ENCODE measurements around the gene CCDC12. TPM values are rescaled to one million over a fixed set of nuclear protein-coding genes. Genes with fewer than 3 reads are reported as not detected.

The CCDC12 gene
- total and polyA plus RNA-seq, 2 donors (not counting 1 experiment from before 2014, with no cell fraction given): 84.0 to 97.3 TPM

DNA sequence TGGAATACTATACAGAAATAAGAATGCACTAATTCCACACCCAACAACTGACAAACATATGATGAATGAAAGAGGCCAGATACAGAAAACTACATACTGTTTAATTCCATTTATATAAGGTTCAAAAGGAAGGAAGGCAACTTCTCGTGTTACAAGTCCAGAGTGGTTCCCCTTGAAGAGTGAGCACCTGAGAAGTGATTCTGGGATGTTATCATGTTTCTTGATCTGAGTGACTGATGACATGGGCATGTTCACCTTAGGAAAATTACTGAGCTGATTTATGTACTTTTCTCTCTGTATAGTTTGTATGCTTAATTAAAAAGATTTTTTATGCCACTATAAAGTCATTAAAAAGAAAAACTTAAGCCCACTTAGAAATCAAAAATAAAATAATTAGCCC, 13.6 kb downstream of the CCDC12 start:
- Mint-ChIP-seq H3K27me3 (no peaks in the 10 kb centered on the region), H3K9me3 (ENCODE audit: insufficient read depth) (no peaks in the 10 kb centered on the region), H3K4me3 (no peak overlapping the region), H3K27ac (no peak overlapping the region), H3K4me1 (peaks cover 79% of the 10 kb centered on the region)
- CTCF ChIA-PET: no interaction called here
- H3K9ac ChIP-seq (ENCODE audit: low read length): no peak overlapping the region
- H3K27me3 ChIP-seq (replicated peaks in 1 of 4; ENCODE audit: control extremely low read depth in 1 of 4, control insufficient read depth in 3 of 4, insufficient read depth in 4 of 4, low read length in 3 of 4): no peaks in the 10 kb centered on the region
- peaks cover 88% of the 10 kb centered on the region for H4K20me1 ChIP-seq (ENCODE audit: control insufficient read depth, insufficient read depth, low read length, poor library complexity, severe bottlenecking)
- TF ChIP-seq EZH2 (IDR thresholded peaks at IDR 0.05; ENCODE audit: borderline replicate concordance, insufficient read depth, low read depth, low read length, poor library complexity, severe bottlenecking) (no peak), CTCF (IDR thresholded peaks at IDR 0.05) (no peak)
- DNase-seq (no peak), ATAC-seq (ENCODE audit: low read depth) (no peak)
- POLR2A ChIA-PET: no interaction called here
- H3K4me2 ChIP-seq (replicated peaks; ENCODE audit: low read depth, low read length, poor library complexity, severe bottlenecking): no peak overlapping the region
- no peak overlapping the region for H3K4me3 ChIP-seq (ENCODE audit: control extremely low read depth in 1 of 5, extremely low read depth in 1 of 5, insufficient read depth in 1 of 5, low read depth in 2 of 5, low read length in 4 of 5)
- peaks cover 70% of the 10 kb centered on the region in 2 donors for H3K4me1 ChIP-seq (ENCODE audit: control insufficient read depth in 2 of 2, insufficient read depth in 2 of 2, low read length in 2 of 2)
- H2AFZ ChIP-seq (ENCODE audit: insufficient read depth, low read depth, low read length, poor library complexity, severe bottlenecking): no peak overlapping the region
- H3K36me3 ChIP-seq (replicated peaks in 1 of 2; ENCODE audit: control extremely low read depth in 1 of 2, control insufficient read depth in 1 of 2, extremely low read depth in 1 of 2, insufficient read depth in 2 of 2, low read length in 1 of 2): peaks cover 0 to 34% of the 10 kb centered on the region in 2 experiments
- peaks cover 93% of the 10 kb centered on the region for H3K79me2 ChIP-seq (ENCODE audit: control insufficient read depth, insufficient read depth, low read length)
- H3K27ac ChIP-seq (ENCODE audit: low read length in 2 of 2): no peak overlapping the region
- intact Hi-C loops (cut with micrococcal nuclease): no loop called here
- WGBS (ENCODE audit: insufficient coverage): no CpG with 5 or more reads among the region's 1 CpG
- no peaks in the 10 kb centered on the region for H3K9me3 ChIP-seq (ENCODE audit: control extremely low read depth in 1 of 3, control insufficient read depth in 2 of 3, insufficient read depth in 1 of 3, low read length in 2 of 3)

- Histone ChIP-seq H3K36me3 (replicated peaks in 1 of 2; ENCODE audit: control extremely low read depth in 1 of 2, control insufficient read depth in 1 of 2, extremely low read depth in 1 of 2, insufficient read depth in 2 of 2, low read length in 1 of 2) (peaks cover 0 to 29% of the 10 kb centered on the region in 2 experiments), H4K20me1 (ENCODE audit: control insufficient read depth, insufficient read depth, low read length, poor library complexity, severe bottlenecking) (peaks cover 87% of the 10 kb centered on the region), H3K79me2 (ENCODE audit: control insufficient read depth, insufficient read depth, low read length) (peaks cover 93% of the 10 kb centered on the region), H3K4me1 (ENCODE audit: control insufficient read depth in 2 of 2, insufficient read depth in 2 of 2, low read length in 2 of 2) (peaks cover 64 to 67% of the 10 kb centered on the region in 2 donors), H3K9me3 (ENCODE audit: control extremely low read depth in 1 of 3, control insufficient read depth in 2 of 3, insufficient read depth in 1 of 3, low read length in 2 of 3) (no peaks in the 10 kb centered on the region), H3K27ac (ENCODE audit: low read length in 2 of 2) (no peak overlapping the region), H3K27me3 (replicated peaks in 1 of 4; ENCODE audit: control extremely low read depth in 1 of 4, control insufficient read depth in 3 of 4, insufficient read depth in 4 of 4, low read length in 3 of 4) (no peaks in the 10 kb centered on the region), H2AFZ (ENCODE audit: insufficient read depth, low read depth, low read length, poor library complexity, severe bottlenecking) (no peak overlapping the region), H3K4me3 (ENCODE audit: control extremely low read depth in 1 of 5, extremely low read depth in 1 of 5, insufficient read depth in 1 of 5, low read depth in 2 of 5, low read length in 4 of 5) (no peak overlapping the region), H3K4me2 (replicated peaks; ENCODE audit: low read depth, low read length, poor library complexity, severe bottlenecking) (no peak overlapping the region), H3K9ac (ENCODE audit: low read length) (no peak overlapping the region)
- TF ChIP-seq CTCF (IDR thresholded peaks at IDR 0.05) (no peak), EZH2 (IDR thresholded peaks at IDR 0.05; ENCODE audit: borderline replicate concordance, insufficient read depth, low read depth, low read length, poor library complexity, severe bottlenecking) (no peak)
- ChIA-PET POLR2A (no interaction called here), CTCF (no interaction called here)
- Mint-ChIP-seq H3K27me3 (no peaks in the 10 kb centered on the region), H3K27ac (no peak overlapping the region), H3K4me3 (no peak overlapping the region), H3K9me3 (ENCODE audit: insufficient read depth) (no peaks in the 10 kb centered on the region), H3K4me1 (peaks cover 75% of the 10 kb centered on the region)
- intact Hi-C loops (cut with micrococcal nuclease): no loop called here
- DNase-seq (no peak), ATAC-seq (ENCODE audit: low read depth) (no peak)
- no CpG with 5 or more reads among the region's 1 CpG for WGBS (ENCODE audit: insufficient coverage)
These were observed 14.1 kb downstream of the CCDC12 start for GRCh38 chr3:46962427-46962826.

All from B cell (primary cell).